GM13976 (cell line): ENCODE results near the gene KCTD1.

ENCODE experiments used
- DNase-seq: peaks from one replicate; pipeline ENCODE4 v3.0.0; 2012; ENCODE audit warnings: low spot score
- CTCF ChIP-seq: IDR thresholded peaks from 2 replicates; pipeline ENCODE4 v1.5.1; 2012; ENCODE audit warnings: borderline replicate concordance, mild to moderate bottlenecking; ENCODE audit not compliant: insufficient read depth; ENCODE audit errors: extremely low read depth, missing control alignments, control extremely low read depth
- in situ Hi-C: fragments of 300-500 bp; cut with MboI; formaldehyde crosslinking; loops from one replicate; pipeline ENCODE4 v1.12.0; 2022; ENCODE audit warnings: low sequenced_read_pairs, mixed read lengths, inconsistent platforms; ENCODE audit not compliant: unreplicated experiment

Gene KCTD1

DNA sequence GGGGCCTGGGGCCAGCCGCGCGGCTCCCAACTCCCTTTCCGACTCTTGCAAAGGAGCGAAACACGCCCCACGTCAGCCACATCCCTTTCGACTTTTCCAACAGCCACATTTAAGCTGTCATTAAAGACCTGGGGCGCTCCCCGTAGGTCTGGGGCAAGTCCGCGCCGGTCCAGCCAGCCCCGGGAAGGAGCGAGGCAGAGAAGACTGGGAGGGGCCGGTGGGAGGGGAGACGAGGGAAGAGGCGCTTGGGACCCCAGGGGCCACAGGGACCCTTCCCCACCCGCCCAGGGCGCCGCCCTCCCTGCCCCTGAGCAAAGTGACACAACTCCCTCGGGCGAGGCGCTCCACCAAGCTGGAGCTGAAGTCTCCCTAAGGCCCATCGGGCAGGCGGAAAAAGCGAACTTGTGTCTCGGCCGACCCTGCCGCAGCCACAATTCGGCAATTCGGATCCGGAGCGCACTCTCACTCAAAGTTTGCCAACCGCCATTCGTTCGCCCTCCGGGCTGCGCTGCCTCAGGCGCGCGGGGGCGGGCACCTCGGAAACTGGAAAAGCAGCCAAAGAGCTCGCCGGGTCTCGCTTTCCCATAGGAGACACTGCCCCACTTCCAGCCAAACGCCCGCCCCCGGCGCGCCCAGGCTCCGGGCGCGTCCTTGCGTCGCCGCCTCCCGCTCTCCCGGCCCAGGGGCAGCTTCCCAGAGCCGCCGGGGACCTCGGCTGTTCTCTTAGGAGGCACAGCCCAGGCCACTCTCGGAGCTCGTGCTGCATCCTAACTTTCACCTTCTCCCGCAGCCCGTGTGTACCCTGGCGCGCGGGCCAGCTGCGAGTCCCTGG is 1.1 kb upstream of the KCTD1 start:
- peak; percentile 54 for DNase-seq
- in situ Hi-C loops = no loop called here
- TF ChIP-seq CTCF = no peak

- in situ Hi-C loops = no loop called here
- DNase-seq = peak; percentile 88
- TF ChIP-seq CTCF = peak; percentile 57
Observed at GRCh38 chr18:26547646-26548414, 523 bp downstream of the KCTD1 start.

GRCh38 chr18:26546875-26547645 is 1.3 kb downstream of the KCTD1 start:
- no peak for DNase-seq
- in situ Hi-C loops = no loop called here
- no peak for TF ChIP-seq CTCF

GRCh38 chr18:26546170-26546874 is 2.0 kb downstream of the KCTD1 start:
- DNase-seq = no peak
- in situ Hi-C loops = no loop called here
- no peak for TF ChIP-seq CTCF

DNA sequence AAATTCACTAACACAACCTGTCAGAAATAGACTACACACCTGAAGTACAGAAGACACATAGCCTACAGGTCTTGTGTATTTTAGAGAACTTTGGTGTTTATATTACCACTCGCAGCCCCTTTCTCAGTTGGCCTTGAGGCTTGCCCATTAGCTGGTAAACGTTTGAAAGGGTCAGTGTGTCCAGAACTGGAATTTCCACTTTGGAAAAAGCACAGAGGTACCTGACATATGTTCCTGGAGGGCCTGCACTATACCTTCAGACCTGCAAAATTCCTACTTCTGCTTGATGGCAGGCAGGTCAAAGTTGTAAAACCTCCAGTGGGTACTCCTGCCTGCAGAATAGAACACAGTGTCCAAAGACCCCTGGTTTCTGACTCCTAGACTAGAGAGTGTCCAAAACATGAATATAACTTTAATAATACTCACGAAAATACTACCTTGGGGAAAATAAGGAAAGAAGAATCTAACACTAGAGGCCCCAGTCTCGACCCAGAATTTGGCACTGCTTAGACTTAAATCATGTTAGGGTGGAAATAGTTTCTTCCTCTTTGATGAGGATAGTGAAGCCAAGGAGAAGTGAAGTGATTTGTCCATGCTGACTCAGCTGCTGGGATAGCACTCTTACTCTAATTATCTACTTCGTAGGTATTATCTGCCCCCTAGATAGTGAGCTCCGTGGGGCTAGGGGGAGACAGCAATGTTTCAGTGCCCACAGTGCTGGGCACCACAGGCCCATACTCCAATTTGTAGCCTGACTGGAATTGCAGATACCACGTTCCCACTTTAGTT is 2.8 kb downstream of the KCTD1 start:
- no peak for TF ChIP-seq CTCF
- no peak for DNase-seq
- in situ Hi-C loops = no loop called here

DNA sequence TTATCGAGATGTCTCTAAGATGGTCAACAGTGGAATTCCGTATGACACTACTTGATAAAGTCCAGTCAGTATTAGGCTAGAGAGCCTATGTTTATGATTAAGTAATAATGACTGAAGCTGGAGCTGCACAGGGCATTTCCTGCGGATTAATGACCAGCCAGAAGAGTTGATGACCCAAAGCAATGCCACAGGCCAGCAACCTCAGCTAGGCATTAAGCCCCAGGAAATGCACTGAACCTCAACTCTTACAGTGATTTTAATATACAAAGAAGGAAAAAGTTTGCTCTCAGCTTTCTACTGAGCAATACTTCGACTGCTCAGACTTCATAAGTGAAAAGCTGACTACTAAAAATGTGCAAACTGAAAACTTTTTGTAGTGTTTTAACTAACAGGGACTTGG is 3.9 kb downstream of the KCTD1 start:
- TF ChIP-seq CTCF = no peak
- DNase-seq = no peak
- in situ Hi-C loops = no loop called here
